Activated CD8-positive, alpha-beta memory T cell treated with anti-CD3 and anti-CD28 coated beads for 4 hours (primary cell): ENCODE measurements around the gene TRIM74.
"Not testable (repeated sequence)": the region's sequence is repeated elsewhere in the genome, so short reads cannot be mapped to it uniquely, and the experiment has no call there.

Source experiments
- DNase-seq, 2 donors: peaks; one replicate each; pipeline ENCODE4 v3.0.0-alpha.2; 2020; ENCODE audit warnings: low read depth in 2 of 2

The TRIM74 gene

DNA sequence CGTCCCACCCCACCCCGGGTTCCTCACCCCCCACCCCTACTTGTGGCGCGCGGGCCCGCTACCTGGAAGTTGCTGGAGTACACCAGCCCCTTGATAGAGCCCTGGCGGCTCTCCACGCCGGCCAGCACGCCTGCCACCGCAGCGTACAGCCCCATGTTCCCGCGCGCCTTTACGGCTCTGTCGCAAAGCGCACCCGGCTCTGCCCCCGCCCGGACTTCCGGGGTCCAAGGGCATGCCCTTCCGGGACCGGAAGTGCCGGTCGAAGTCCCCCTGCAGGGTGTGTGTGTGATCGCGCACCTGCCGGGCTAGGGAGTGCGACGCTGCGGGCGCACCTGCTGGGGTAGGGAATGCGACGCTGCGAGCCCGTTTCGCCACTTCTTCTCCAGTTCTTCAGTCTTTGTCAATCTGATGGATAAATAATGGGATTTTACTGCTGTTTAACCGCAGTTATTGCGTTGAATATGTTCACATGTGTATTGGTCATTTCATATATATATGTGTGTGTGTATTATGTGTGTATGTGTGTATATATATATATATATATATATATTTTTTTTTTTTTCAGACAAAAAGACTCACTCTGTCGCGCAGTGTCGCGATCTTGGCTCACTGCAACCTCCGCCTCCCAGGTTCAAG is 14.6 kb downstream of the TRIM74 start:
- DNase-seq = not testable (repeated sequence)

DNA sequence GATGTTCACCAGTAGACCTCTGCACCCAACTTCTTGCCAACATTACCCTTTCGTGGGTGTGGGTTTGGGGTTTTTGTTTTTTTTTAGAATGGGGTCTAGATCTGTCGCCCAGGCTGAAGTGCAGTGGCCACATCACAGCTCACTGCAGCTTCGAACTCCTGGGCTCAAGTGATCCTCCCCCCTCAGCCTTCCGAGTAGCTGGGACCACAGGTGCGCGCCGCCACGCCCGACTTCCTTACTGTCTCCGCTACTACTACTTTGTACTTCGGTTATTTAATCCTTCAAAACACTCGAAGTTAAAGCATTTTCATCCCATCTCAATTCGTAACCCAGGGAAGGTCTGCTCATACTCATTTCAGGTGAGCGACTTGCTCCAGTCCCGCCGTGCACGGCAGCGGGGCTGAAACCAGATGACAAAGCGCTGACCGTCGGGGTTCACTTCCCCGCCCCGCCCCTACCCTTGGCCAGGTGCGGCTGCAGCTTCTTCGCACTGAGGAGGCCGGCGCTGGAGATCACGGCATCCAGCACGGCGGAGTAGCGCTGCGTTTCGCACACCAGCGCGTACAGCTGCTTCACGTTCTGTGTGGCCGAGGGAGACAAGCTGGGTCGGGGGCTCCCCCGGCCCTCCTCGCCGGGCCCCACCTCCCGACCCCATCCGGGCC is 15.2 kb downstream of the TRIM74 start:
- DNase-seq = not testable (repeated sequence)

DNA sequence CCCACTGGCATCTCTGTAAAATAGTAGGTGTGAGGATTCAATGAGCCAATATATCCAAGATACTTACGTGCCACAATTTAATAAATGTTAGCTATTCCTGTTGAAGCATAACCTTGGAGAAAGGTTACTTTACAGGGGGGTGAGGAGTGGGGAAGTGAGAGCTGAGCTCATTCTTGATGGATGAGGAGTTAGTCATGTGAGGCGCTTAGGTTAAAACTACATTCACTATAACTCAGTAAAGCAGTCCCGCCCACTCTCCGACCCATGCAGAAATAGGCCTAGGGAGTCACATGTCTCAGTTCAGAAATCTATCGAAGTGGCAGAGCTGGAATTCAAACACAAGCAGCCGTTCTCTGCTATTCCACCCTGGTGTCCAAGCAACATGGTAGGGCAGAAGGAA is 18.8 kb downstream of the TRIM74 start:
- not testable (repeated sequence) for DNase-seq

DNA sequence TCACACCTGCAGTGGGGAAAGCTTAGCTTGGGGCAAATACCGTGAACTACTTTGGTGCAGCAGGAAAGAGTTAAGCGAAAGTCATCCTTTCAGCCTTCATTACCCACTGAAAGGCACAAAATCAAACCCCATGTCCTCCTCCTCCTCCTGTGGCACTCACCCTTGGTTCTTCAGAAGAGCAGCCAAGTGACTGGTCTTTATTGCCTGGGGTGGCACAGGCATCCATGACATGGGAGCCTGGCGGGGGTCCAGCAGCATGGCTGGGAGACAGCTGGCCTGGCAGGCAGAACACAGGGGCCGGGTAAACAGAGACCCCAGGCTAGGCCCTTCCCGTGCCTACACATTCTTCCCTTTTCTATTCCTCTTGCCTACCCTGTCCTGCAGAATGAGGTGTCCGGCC is 19.6 kb downstream of the TRIM74 start:
- DNase-seq = not testable (repeated sequence)

DNA sequence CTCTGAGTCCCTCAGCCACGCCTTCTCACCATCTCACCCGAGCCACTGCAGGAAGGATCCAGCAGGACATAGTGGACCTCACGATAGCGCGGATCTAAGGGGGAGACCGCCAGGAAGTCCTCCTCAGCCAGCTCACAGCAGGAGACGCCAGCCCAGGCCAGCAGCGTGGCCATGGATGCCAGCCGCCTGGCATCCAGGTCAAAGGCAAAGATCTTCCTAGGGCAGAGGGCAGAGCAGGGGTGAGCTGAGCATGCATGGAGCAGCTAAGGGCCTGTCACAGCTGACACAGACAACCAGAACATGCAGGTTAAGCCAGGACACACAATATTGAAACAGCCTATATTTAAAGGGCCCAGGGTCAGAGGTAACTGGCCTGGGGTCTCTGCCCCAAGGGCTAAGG is 20.0 kb downstream of the TRIM74 start:
- DNase-seq = not testable (repeated sequence)

DNA sequence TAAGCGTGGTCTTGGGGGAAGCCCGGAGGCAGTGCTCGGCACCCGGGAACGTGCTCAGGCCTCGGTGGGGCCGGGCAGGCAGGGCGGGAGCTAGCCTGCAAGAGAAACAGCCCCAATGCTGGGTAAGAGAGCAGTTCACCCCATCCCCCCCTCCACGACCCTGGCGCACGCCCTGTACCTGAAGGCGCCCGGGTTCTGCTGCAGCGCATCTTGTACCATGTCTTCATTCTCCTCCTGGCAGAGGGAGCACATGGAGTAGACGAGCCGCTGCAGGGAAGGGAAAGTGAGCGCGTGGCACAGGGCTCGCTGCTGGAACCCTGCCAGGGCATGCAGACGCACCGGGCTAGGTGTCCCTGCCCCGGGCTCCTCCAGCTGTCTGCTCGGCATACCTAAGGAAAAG is 20.6 kb downstream of the TRIM74 start:
- DNase-seq = not testable (repeated sequence)

DNA sequence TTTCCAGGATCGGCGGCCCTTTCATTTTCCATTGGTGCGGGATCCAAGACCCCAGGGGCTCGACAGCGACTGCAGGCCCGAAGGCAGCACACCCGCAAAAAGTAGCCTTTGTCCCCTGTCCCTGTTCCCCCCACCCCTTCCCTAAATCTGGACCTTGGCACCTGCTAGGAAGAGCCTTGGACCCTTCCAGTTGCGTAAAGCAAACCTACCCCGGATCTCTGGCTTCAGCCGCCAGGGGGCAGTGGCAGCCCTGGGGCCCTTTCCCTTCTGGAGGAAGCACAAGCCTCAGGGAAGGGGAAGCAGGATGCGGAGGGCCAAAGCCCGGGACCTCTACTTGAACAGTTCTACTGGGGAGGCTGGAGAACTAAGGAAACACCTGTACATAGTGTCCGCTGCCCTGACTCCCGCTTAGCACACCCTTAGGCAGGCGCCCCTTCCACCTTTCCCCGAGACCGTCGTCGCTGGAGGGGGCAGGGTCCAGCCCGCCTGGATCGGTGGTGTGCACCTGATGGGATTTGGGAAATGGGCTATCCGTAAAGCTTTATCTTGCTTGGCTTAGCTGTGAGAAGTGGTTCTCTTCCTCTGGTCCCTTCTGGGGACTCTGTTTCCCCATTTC is 23.0 kb downstream of the TRIM74 start:
- not testable (repeated sequence) for DNase-seq

DNA sequence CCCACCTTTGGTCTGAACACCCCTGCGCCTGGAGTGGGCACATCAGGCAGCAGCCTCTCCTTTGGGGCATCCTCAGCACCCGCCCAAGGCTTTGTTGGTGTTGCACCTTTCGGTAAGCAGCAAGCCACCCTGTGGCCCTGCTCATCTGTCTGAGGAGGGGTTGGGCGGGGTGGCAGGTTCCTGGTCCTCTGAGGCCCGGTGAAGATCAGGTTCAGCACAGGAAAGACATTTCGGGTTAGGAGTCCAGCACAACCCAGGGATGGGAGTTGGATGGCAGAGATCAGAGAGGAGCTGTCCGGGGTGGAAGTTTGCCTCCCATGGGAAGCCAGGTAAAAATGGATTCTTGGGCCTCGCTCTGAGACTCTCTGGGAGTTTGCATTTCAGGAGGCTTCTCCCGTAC is 23.7 kb downstream of the TRIM74 start:
- not testable (repeated sequence) for DNase-seq

DNA sequence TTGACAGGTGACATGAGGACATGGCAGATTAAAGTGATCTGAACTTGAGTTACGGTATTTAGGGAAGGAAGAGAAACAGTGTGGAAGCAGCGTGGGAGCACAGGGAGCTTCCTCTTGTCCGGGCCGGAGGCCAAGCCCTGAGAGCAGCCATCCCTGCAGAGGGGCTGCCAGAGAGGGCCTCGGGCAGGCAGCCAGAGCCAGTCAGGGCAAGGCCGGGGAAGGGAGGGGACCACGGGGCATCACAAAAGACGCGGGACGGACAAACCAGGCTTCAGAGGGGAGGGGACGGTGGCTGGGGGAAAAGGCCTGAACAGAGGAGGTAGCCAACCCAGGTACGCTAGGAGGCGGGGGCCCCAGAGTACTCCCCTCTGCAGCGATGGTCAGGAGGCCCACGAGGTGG is 24.3 kb downstream of the TRIM74 start:
- DNase-seq = not testable (repeated sequence)

DNA sequence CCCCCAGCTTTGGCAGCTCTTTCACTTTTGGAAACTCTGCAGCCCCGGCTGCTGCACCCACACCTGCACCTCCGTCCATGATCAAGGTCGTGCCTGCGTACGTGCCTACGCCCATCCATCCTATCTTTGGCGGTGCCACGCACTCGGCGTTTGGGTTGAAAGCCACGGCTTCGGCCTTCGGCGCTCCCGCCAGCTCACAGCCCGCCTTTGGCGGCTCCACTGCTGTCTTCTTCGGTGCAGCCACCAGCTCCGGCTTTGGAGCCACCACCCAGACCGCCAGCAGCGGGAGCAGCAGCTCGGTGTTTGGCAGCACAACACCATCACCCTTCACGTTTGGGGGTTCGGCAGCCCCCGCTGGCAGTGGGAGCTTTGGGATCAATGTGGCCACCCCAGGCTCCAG is 26.3 kb downstream of the TRIM74 start:
- DNase-seq = not testable (repeated sequence)

DNA sequence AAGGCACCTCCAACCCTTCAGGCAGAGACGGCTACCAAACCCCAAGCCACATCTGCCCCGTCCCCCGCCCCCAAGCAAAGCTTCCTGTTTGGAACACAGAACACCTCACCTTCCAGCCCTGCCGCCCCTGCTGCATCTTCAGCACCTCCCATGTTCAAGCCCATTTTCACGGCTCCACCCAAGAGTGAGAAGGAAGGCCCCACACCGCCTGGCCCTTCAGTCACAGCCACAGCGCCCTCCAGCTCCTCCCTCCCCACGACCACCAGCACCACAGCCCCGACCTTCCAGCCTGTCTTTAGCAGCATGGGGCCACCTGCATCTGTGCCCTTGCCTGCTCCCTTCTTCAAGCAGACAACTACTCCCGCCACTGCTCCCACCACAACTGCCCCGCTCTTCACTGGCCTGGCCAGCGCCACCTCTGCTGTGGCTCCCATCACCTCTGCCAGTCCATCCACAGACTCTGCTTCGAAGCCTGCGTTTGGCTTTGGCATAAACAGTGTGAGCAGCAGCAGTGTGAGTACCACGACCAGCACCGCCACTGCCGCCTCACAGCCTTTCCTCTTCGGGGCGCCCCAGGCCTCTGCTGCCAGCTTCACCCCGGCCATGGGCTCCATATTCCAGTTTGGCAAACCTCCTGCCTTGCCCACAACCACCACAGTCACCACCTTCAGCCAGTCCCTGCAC is 27.1 kb downstream of the TRIM74 start:
- DNase-seq = not testable (repeated sequence)

DNA sequence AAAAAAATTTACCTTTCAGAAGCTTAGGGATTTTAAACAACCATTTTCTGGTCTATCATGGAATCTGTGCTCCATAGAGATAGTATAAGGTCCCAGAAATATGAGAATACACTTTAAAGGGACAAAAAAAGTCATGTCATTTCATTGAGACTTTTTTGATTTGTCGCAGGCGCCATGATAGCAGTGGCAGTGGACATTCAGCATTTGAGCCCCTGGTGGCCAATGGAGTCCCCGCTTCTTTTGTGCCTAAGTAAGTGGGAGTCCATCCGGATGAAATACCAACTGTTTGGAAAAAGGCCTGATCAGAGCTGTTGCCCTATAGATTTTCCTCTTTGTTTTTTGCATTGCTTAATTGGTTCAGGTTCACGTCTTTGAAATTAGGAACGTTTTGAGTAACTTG is 41.0 kb downstream of the TRIM74 start:
- not testable (repeated sequence) for DNase-seq

DNA sequence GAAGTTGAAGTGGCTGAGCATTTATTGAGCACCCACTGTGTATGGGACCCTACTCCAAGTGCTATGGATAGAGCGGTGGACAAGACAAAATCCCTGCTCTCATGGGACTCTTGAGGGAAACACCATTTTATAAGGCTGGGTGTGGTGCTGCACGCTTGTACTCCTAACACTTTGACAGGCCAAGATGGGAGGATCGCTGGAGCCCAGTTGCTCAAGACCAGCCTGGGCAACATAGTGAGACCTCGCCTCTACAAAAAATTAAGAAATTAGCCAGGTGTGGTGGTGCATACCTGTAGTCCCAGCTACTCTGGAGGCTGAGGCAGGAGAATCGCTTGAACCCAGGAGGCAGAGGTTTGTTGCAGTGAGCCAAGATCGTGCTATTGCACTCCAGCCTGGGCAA is 41.5 kb downstream of the TRIM74 start:
- not testable (repeated sequence) for DNase-seq

DNA sequence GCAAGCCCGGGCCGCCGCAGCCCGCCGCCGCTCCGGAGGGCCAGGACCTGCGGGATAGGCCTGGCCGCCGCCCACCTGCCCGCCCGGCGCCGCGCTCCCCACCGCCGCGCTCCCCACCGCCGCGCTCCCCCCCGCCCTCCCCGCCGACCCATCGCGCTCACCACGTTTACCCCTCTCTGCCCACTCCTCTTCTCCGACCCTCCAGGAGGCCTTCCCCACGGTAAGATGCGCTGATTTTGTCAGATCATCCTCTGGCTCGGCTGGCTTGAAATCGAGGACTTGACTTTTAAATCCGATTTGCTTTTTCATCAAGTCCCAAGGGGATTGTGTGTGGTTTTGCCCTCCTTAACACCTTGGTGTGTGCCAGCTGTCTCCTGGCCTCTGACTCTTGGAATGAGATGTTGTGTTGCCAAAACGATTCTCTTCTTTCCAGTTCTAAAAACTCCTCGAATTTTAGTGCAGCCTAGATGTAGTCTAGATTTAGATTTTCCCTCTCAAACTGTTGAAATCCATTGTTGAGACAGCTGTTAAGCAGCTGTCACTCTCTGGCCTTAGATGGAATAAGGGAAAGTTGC is 43.6 kb downstream of the TRIM74 start:
- DNase-seq = no peak

DNA sequence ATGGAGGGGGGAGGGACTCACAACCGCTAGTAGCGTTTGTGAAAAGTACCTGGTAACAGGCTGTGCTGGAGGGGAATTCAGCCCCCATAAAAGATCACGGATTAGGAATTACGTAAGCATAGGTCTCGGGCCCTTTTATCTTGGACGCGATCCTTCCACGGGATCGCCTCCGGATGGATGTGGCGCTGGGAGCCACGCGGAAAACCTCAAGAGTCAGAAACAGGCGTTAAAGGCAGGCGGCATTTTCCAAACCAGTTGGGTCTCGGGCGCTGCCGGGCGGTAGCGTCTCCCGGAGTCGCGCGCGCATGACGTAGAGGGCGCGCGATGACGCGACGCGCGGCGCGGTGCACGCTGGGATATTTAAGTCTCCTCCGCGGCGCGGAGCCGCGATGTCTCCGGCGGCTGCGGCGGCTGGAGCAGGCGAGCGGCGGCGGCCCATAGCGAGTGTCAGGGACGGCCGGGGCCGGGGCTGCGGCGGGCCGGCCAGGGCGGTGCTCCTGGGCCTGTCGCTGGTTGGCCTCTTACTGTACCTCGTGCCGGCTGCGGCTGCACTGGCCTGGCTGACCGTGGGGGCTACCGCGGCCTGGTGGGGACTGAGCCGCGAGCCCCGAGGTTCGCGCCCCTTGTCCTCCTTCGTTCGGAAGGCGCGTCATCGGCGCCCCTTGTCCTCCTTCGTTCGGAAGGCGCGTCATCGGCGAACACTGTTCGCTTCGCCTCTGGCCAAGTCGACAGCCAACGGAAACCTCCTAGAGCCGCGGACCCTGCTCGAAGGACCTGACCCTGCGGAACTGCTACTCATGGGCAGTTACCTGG is 44.3 kb downstream of the TRIM74 start, which contains the start of gene POM121:
TSS of gene POM121 (plus strand) at position 363 of the 813 bp plus-strand sequence. CDS start at position 390, 27 bp downstream.
- peak; percentile 66 to 73 for DNase-seq

DNA sequence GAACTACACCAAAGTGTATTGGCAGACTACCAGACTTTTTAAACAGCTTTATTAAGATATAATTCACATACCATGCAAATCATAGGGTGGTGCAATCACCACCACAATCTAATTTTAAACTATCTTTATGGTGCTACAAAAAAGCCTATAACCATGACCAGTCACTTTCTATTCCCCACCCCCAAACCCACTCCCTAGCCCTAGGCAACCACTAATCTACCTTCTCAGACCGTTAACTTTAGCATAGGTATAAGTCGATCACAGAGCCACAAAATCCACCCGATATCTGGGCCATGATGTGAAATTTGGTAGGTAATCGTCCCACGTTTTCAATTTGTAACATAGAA is 44.9 kb downstream of the TRIM74 start:
- no peak for DNase-seq

DNA sequence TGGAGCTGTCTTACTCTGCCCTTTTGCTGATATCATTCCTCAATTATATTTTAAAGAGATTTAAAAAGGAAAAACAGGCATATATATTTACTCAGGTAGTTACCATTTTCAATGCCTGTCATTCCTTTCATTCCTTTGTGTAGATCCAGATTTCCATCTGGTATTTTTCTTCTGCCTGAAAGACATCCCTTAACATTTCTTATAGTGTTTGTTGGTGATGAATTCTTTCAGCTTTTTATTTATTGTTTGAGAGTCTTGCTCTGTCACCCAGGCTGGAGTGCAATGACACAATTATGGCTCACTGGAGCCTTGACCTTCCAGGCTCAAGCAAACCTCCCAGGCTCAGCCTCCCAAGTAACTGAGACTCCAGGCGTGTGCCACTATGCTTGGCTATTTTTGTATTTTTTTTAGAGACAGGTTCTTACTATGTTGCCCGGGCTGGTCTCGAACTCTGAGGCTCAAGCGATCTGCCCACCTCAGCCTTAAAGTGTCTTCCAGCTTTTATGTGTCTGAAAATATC is 50.0 kb downstream of the TRIM74 start:
- no peak for DNase-seq

DNA sequence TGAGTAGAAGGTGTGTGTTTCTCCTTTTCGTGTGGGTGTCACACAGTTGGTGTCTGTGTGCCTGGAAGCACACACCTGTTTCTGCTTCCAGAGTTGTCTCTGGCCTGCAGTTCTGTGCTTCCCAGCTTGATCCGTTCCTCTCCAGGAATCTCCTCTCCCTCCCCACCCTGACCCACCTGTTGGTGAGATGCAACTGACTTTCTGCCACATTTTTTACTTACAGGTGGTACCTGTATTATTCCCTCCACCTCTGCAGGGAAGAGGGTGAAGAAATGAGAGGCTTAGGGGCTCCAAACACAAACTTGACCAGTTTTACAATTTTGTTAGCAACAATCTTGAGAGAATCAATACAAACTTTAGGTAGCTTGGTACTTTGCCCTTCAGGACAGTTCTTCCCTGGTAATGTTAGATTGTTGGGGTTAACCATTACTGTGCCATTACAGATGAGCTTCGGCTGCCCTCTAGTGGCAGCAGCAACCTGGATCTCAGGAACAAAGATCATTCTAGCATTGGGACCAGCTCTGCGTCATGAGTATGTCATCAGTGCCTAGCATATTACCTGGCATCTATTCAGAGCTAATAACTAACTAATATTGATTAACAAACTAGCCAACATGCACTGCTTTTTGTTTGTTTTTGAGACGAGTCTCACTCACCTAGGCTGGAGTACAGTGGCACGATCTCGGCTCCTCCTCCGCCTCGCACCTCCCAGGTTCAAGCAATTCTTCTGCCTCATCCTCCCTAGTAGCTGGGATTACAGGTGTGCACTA is 54.3 kb downstream of the TRIM74 start:
- DNase-seq = not testable (repeated sequence)

DNA sequence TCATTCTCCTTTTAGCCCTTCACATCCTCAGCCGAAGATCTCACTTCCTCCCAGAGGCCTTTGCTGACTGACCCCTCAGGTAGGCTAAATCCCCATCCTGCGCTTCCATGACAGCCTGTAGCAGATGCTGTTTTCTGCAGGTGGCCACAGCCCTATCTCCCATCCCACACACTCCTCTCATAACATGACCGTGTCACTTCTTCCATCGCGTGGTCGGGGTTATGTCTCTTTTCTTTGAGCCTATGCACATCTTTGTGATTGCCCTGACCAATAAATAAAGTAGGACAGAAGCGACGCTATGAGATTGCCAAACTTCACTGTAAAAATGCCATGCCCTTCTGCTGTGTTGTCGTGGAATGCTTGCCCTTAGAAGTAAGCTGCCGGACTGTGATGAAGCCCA is 55.5 kb downstream of the TRIM74 start:
- DNase-seq = not testable (repeated sequence)

DNA sequence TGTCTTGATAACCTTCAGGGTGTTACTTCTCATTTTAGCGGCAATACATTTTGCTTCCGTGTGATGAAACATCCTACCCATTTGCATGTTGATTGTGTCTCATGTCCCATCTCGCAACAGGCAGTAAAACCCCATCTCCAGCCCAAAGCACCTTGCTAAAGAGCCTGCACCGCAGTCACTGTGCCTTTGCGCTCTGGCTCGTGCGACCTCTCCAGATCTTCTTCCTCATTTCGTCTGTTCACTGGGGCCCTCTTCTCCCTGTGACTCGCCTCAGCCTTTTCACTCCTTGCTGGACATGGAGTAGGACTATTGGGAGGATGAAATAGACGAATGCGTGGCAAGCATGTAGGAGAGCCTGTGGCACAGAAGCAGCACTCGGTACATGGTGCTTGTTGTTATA is 57.9 kb downstream of the TRIM74 start:
- DNase-seq = not testable (repeated sequence)
